Keratinocyte (primary cell): Measurements from ENCODE around the gene PCGF3. TPM values are rescaled to one million over a fixed set of nuclear protein-coding genes. Genes with fewer than 3 reads are reported as not detected.
A peak's percentile ranks its signal among the peaks of the same experiment; 100 is the strongest.

Source experiments
- DNase-seq: peaks from one replicate; pipeline ENCODE4 v3.0.0-alpha.2; 2011; ENCODE audit warnings: low read depth, missing footprints, low spot score
- FAIRE-seq: peaks from 2 replicates; lab custom pipeline; 2011; peaks lifted over from hg19 to GRCh38; lab: Jason Lieb, UNC
- H2AFZ ChIP-seq: 2 replicates; pipeline ENCODE4 v1.6.0; 2012; ENCODE audit warnings: low read length, control low read depth, inconsistent platforms; ENCODE audit not compliant: control insufficient read depth
- H3K27ac ChIP-seq: 2 replicates; pipeline ENCODE4 v1.5.1; 2011; ENCODE audit warnings: low read length; ENCODE audit not compliant: control insufficient read depth, insufficient read depth
- H3K27me3 ChIP-seq: 3 replicates; pipeline ENCODE4 v1.6.0; 2011; ENCODE audit warnings: low read length; ENCODE audit not compliant: control insufficient read depth, insufficient read depth; ENCODE audit errors: extremely low read depth
- H3K36me3 ChIP-seq, 2 experiments: 2 replicates in 1 of 2; 3 replicates in 1 of 2; pipeline ENCODE4 v1.5.1; 2011; ENCODE audit warnings: low read length in 2 of 2, mild to moderate bottlenecking in 1 of 2; ENCODE audit not compliant: control insufficient read depth in 2 of 2, insufficient read depth in 2 of 2; ENCODE audit errors: extremely low read depth in 1 of 2
- H3K4me1 ChIP-seq: 3 replicates; pipeline ENCODE4 v1.5.1; 2011; ENCODE audit warnings: low read length; ENCODE audit not compliant: control insufficient read depth, insufficient read depth; ENCODE audit errors: extremely low read depth
- H3K4me2 ChIP-seq: 3 replicates; pipeline ENCODE4 v1.6.0; 2011; ENCODE audit warnings: low read depth, low read length; ENCODE audit not compliant: control insufficient read depth, insufficient read depth; ENCODE audit errors: extremely low read depth
- H3K4me3 ChIP-seq, 3 experiments: fragments of 200-600 bp in 1 of 3; sonication (generic) in 1 of 3; 2 replicates in 2 of 3; 3 replicates in 1 of 3; pipeline ENCODE4 v1.5.1; 2011 to 2016; ENCODE audit warnings: low read length in 3 of 3, mild to moderate bottlenecking in 3 of 3, control low read depth in 2 of 3, inconsistent platforms in 1 of 3, low read depth in 1 of 3, mixed read lengths in 1 of 3, mixed run types in 1 of 3, moderate library complexity in 1 of 3; ENCODE audit not compliant: control insufficient read depth in 2 of 3, insufficient read depth in 2 of 3; ENCODE audit errors: extremely low read depth in 1 of 3
- H3K79me2 ChIP-seq: 2 replicates; pipeline ENCODE4 v1.6.0; 2012; ENCODE audit warnings: low read length; ENCODE audit not compliant: control insufficient read depth, insufficient read depth
- H3K9ac ChIP-seq: 3 replicates; pipeline ENCODE4 v1.6.0; 2011; ENCODE audit warnings: low read length; ENCODE audit not compliant: control insufficient read depth, insufficient read depth; ENCODE audit errors: extremely low read depth
- H3K9me1 ChIP-seq: 3 replicates; pipeline ENCODE4 v1.6.0; 2011; ENCODE audit warnings: low read length; ENCODE audit not compliant: control insufficient read depth, insufficient read depth; ENCODE audit errors: extremely low read depth
- H3K9me3 ChIP-seq: 2 replicates; pipeline ENCODE4 v1.5.1; 2012; ENCODE audit warnings: low read depth, low read length; ENCODE audit not compliant: control insufficient read depth
- H4K20me1 ChIP-seq: 3 replicates; pipeline ENCODE4 v1.6.0; 2011; ENCODE audit warnings: low read length; ENCODE audit not compliant: control insufficient read depth, insufficient read depth; ENCODE audit errors: extremely low read depth
- EZH2 ChIP-seq: IDR thresholded peaks from one replicate; pipeline ENCODE4 v1.6.1; 2012; ENCODE audit warnings: inconsistent platforms, mild to moderate bottlenecking, low read length, moderate library complexity
- dilution Hi-C: fragments of 300-500 bp; cut with MboI; formaldehyde crosslinking; loops from one replicate; pipeline ENCODE4 v1.7.0; 2020; ENCODE audit warnings: low sequenced_read_pairs; ENCODE audit not compliant: extremely low pct_ligation_motif_present
- polyA minus RNA-seq, 3 experiments: library from RNA; depleted of rRNA, polyadenylated mRNA; stranded (reverse); fragments of >200 nt; gene quantifications; 1 replicate in 1 of 3; 2 replicates in 1 of 3; 3 replicates in 1 of 3; pipeline ENCODE4 v1.2.3, GENCODE V29; 2011
- polyA plus RNA-seq, 5 experiments: library from polyadenylated mRNA; depleted of rRNA in 3 of 5; stranded (reverse) in 3 of 5; stranded (forward) in 1 of 5; unstranded in 1 of 5; fragments of >200 nt; gene quantifications; 1 replicate in 1 of 5; 2 replicates in 3 of 5; 3 replicates in 1 of 5; pipeline versions ENCODE4 v1.2.1 to v1.2.3, GENCODE V29; 2011 to 2012; ENCODE audit warnings: missing spikeins in 2 of 5, low read depth in 1 of 5, low replicate concordance in 1 of 5
- TF ChIP-seq, protein P1 (sequence below), 3 experiments: IDR thresholded peaks in 1 of 3; conservative IDR thresholded peaks in 1 of 3; optimal IDR thresholded peaks in 1 of 3; 2 replicates in 2 of 3; 3 replicates in 1 of 3; pipeline versions ENCODE3 to v1.5.1; 2011; ENCODE audit warnings: low read length in 3 of 3, mild to moderate bottlenecking in 3 of 3, moderate library complexity in 2 of 3, control low read depth in 1 of 3, inconsistent platforms in 1 of 3; ENCODE audit not compliant: insufficient read depth in 2 of 3; ENCODE audit errors: extremely low read depth in 1 of 3

PCGF3 gene
- 40.1 to 58.8 TPM (median 42.0 TPM) in 3 replicates for polyA plus RNA-seq
- polyA plus RNA-seq (2011; ENCODE audit: low read depth) = 29.2 TPM
- polyA plus RNA-seq (2011; cell fraction: cytosol; rRNA removed) = 25.1 and 40.5 TPM in 2 replicates
- 95.0 and 116 TPM in 2 replicates for polyA plus RNA-seq (2011; cell fraction: nucleus; rRNA removed)
- 35.2 and 39.7 TPM in 2 replicates for polyA plus RNA-seq (2012; ENCODE audit: low replicate concordance)
- polyA minus RNA-seq = 51.3 to 108 TPM (median 53.1 TPM) in 3 replicates
- polyA minus RNA-seq (2011; cell fraction: cytosol; rRNA and poly(A)+ RNA removed) = 54.3 TPM
- polyA minus RNA-seq (2011; cell fraction: nucleus; rRNA and poly(A)+ RNA removed) = 38.6 and 43.2 TPM in 2 replicates

DNA sequence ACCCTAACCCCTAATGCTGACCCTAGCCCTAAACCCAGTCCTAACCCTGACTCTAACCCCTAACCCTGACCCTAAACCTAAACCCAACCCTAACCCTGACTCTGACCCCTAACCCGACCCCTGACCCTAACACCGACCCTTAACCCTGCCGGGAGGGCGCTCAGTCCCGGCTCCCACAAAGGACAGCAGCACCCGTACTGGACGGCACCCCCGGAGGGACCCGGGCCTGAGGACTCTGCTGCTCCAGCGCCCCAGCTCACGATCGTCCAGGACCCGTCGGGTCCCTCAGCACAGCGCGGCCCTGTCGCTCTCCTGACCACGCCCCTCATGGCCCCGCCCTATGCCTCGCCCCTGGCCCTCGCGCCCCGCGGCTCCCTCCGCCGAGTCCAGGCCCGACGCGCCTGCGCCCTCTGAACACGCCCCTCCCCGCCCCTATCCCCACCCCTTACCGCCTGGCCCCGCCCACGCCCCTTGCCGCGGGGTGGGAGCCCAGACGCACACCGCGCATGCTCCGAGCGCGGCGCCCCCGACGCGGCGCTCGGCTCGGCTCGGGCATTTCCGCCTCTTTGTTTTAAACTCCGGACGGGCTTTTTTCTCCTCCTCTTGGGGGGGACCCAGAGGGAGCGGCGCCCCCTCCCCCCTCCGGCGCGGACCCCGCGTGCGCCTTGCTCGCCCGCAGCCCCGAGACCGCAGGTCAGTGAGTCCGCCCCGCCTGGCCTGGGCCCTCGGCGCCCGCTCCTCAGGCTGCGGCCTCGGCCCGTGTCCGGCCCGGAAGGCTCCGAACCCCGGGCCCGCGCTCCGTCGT is at the start of gene PCGF3:
TSS of gene PCGF3 (plus strand) at position 555 of the 805 bp plus-strand sequence. CDS start 27,849 bp downstream, outside the sequence.
- Histone ChIP-seq H3K27me3 (no peaks in the 10 kb centered on the region), H3K4me3 (peak within 1 kb of the TSS; percentile 83 to 96 (median 89)), H3K4me2 (peak within 1 kb of the TSS; percentile 92), H3K4me1 (peaks cover 21% of the 10 kb centered on the region), H3K79me2 (peaks cover 39% of the 10 kb centered on the region), H3K36me3 (peaks cover 5 to 6% of the 10 kb centered on the region in 2 experiments), H3K9me1 (peaks cover 4% of the 10 kb centered on the region), H3K9ac (peak within 1 kb of the TSS; percentile 97), H3K27ac (peak within 1 kb of the TSS; percentile 79), H4K20me1 (no peaks in the 10 kb centered on the region), H3K9me3 (no peaks in the 10 kb centered on the region), H2AFZ (peak within 1 kb of the TSS; percentile 73)
- peak; percentile 61 for DNase-seq
- TF ChIP-seq, protein P1, sequence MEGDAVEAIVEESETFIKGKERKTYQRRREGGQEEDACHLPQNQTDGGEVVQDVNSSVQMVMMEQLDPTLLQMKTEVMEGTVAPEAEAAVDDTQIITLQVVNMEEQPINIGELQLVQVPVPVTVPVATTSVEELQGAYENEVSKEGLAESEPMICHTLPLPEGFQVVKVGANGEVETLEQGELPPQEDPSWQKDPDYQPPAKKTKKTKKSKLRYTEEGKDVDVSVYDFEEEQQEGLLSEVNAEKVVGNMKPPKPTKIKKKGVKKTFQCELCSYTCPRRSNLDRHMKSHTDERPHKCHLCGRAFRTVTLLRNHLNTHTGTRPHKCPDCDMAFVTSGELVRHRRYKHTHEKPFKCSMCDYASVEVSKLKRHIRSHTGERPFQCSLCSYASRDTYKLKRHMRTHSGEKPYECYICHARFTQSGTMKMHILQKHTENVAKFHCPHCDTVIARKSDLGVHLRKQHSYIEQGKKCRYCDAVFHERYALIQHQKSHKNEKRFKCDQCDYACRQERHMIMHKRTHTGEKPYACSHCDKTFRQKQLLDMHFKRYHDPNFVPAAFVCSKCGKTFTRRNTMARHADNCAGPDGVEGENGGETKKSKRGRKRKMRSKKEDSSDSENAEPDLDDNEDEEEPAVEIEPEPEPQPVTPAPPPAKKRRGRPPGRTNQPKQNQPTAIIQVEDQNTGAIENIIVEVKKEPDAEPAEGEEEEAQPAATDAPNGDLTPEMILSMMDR (optimal IDR thresholded peaks at IDR 0.05 in 1 of 3, IDR thresholded peaks at IDR 0.05 in 1 of 3, conservative IDR thresholded peaks at IDR 0.05 in 1 of 3; ENCODE audit: extremely low read depth in 1 of 3, insufficient read depth in 2 of 3, low read length in 3 of 3) = no peak
- no peak for TF ChIP-seq EZH2
- no peak for FAIRE-seq
- dilution Hi-C loops = no loop called here

DNA sequence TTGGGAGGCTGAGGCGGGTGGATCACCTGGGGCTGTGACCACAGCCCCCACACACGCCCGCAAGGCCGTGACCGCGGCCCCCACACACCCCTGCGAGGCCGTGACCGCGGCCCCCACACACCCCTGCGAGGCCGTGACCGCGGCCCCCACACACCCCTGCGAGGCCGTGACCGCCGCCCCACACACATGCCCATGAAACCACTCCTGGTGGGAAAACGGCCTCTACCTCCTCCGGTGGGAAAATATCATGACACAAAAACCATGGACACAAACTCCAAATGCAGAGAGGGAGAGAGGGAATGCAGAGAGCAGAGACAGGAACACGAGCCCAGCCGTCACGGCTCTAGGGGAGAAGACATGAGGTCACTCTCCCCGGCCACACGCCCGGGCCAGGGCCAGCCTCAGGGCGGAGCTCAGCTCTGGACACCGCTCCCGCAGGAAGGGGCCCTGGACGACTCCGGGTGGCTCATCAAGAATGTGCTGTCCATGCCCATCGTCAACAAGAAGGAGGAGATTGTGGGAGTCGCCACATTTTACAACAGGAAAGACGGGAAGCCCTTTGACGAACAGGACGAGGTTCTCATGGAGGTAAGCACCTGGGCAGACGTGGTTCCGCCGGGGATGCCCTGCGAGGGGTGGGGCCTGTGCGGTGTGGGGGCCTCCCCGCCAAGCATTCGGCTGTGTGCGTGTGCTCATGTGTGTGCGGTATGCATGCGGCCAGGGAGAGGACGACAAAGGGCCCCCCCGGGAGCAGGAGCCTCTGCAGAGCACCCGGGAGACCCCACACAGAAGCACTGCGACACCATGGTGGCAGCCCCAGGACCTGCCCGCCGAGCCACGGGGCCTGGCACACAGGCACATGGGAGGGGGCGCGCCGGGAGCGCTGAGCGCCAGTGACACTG is 48.9 kb upstream of the PCGF3 start:
- H3K36me3 ChIP-seq = no peaks in the 10 kb centered on the region
- dilution Hi-C loops = no loop called here
- H3K79me2 ChIP-seq = no peaks in the 10 kb centered on the region

More for the DNA sequence above, 48.9 kb upstream of the PCGF3 start:
- H3K4me3 ChIP-seq = no peak overlapping the region
- no peak overlapping the region for H3K9ac ChIP-seq
- no peak for FAIRE-seq
- H3K9me1 ChIP-seq = no peaks in the 10 kb centered on the region
- H3K27ac ChIP-seq = no peak overlapping the region
- no peaks in the 10 kb centered on the region for H4K20me1 ChIP-seq
- no peak for DNase-seq
- H3K9me3 ChIP-seq = peaks cover 3% of the 10 kb centered on the region
- H3K4me2 ChIP-seq = no peak overlapping the region
- no peak overlapping the region for H2AFZ ChIP-seq
- peaks cover 3% of the 10 kb centered on the region for H3K27me3 ChIP-seq
- no peaks in the 10 kb centered on the region for H3K4me1 ChIP-seq
- no peak for TF ChIP-seq EZH2
- TF ChIP-seq, protein P1 (optimal IDR thresholded peaks at IDR 0.05 in 1 of 3, IDR thresholded peaks at IDR 0.05 in 1 of 3, conservative IDR thresholded peaks at IDR 0.05 in 1 of 3; ENCODE audit: extremely low read depth in 1 of 3, insufficient read depth in 2 of 3, low read length in 3 of 3) = no peak
